Stimulated activated naive CD4-positive, alpha-beta T cell (primary cell): Measurements from ENCODE around the gene JMJD7.

ENCODE experiments used
- DNase-seq, 6 experiments: peaks; one replicate each; lab custom pipeline; 2025; lab: John Stamatoyannopoulos, UW

Gene JMJD7

GRCh38 chr15:41882689-41883483, 55.0 kb downstream of the JMJD7 start:
- DNase-seq: no peak

GRCh38 chr15:41883484-41883825, 55.6 kb downstream of the JMJD7 start:
- no peak for DNase-seq

GRCh38 chr15:41884458-41884857, 56.6 kb downstream of the JMJD7 start:
- DNase-seq: no peak

GRCh38 chr15:41885321-41885720, 57.4 kb downstream of the JMJD7 start:
- DNase-seq: no peak

- no peak for DNase-seq
Observed at GRCh38 chr15:41885841-41886240, 57.9 kb downstream of the JMJD7 start.

- no peak for DNase-seq
Observed at GRCh38 chr15:41886741-41887140, 58.8 kb downstream of the JMJD7 start.

GRCh38 chr15:41887161-41887560, 59.3 kb downstream of the JMJD7 start:
- DNase-seq: no peak
